Astrocyte (in vitro differentiated cells and primary cell): ENCODE results near the gene S100A1.

Source experiments
- EZH2 ChIP-seq: IDR thresholded peaks from 2 replicates; pipeline ENCODE4 v1.6.1; 2012; ENCODE audit warnings: mild to moderate bottlenecking, low read length, inconsistent platforms; ENCODE audit not compliant: insufficient read depth
- TF ChIP-seq, protein P1 (sequence below): IDR thresholded peaks from 2 replicates; pipeline ENCODE4 v1.5.1; 2011; ENCODE audit warnings: low read depth, mild to moderate bottlenecking, inconsistent platforms, low read length, moderate library complexity; ENCODE audit not compliant: insufficient read depth

DNA sequence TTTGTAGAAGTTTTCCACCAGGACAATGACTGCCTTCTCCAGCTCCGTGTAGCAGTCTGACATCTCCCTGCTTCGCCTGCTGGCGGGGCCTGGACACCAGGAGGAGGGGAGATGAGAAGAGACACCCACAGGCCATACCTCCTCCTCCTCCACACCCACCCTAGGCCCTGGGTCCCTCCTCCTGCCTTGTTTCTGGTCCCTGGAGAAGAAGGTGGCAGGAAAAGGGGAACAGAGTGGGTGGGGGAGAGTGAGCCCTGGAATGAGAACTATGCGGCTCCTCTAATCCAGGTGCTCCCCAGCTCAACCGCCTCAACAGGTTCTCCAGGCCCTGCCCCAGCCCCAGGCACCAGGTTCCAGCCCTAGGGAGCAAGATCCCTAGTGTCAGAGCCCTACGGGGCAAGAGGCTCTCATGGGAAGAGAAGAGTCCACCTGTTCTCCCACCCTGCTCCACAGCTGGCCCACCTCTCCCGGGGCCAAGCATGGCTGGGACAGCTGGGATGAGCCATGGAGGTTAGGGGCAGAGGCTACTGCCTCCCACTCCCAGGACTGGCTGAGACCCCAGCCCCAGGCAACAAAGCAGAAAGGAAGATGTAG, 20.0 kb upstream of the S100A1 start:
- TF ChIP-seq, protein P1, sequence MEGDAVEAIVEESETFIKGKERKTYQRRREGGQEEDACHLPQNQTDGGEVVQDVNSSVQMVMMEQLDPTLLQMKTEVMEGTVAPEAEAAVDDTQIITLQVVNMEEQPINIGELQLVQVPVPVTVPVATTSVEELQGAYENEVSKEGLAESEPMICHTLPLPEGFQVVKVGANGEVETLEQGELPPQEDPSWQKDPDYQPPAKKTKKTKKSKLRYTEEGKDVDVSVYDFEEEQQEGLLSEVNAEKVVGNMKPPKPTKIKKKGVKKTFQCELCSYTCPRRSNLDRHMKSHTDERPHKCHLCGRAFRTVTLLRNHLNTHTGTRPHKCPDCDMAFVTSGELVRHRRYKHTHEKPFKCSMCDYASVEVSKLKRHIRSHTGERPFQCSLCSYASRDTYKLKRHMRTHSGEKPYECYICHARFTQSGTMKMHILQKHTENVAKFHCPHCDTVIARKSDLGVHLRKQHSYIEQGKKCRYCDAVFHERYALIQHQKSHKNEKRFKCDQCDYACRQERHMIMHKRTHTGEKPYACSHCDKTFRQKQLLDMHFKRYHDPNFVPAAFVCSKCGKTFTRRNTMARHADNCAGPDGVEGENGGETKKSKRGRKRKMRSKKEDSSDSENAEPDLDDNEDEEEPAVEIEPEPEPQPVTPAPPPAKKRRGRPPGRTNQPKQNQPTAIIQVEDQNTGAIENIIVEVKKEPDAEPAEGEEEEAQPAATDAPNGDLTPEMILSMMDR: no peak
- TF ChIP-seq EZH2: no peak
